GM12878 (cell line): ENCODE measurements around the gene MAGI2. TPM values are rescaled to one million over a fixed set of nuclear protein-coding genes. Genes with fewer than 3 reads are reported as not detected.

Experiments
- ATAC-seq: fragments of 200-7000 bp; cut with Tn5 transposase; 3 replicates; pipeline ENCODE4 v1.9.1; 2020; ENCODE audit warnings: mild to moderate bottlenecking, moderate library complexity
- BruUV-seq: library from RNA; stranded (reverse); fragments of 400-500 nt; replicated peaks from 2 replicates; lab custom pipeline; 2021; lab: Mats Ljungman, UMichigan
- CTCF ChIA-PET: fragments of 300-600 bp; sonication (Branson Sonifier 250); formaldehyde crosslinking; extraction: SDS; loops from one replicate; lab custom pipeline; 2021; ENCODE audit warnings: inconsistent platforms; lab: Yijun Ruan, JAX
- POLR2A ChIA-PET: fragments of 350-600 bp; formaldehyde crosslinking; extraction: SDS; loops from one replicate; lab custom pipeline; 2021; ENCODE audit warnings: inconsistent platforms; lab: Charles Lee
- RAD21 ChIA-PET: fragments of 300-600 bp; sonication (Branson Sonifier 250); formaldehyde crosslinking; loops from one replicate; lab custom pipeline; 2023; ENCODE audit warnings: antibody characterized with exemption; ENCODE audit not compliant: unreplicated experiment; lab: Charles Lee
- SMC1A ChIA-PET: fragments of 300-600 bp; sonication (Branson Sonifier 250); formaldehyde crosslinking; loops from one replicate; lab custom pipeline; 2023; ENCODE audit not compliant: unreplicated experiment, uncharacterized antibody; lab: Charles Lee
- DNase-seq: peaks from one replicate; pipeline ENCODE4 v3.0.0-alpha.2; 2011; ENCODE audit warnings: low read depth, low spot score
- FAIRE-seq: peaks from 3 replicates; lab custom pipeline; 2011; peaks lifted over from hg19 to GRCh38; lab: Jason Lieb, UNC
- H2AFZ ChIP-seq: 2 replicates; pipeline ENCODE4 v1.6.0; 2011; ENCODE audit warnings: low read depth, low read length, control low read depth; ENCODE audit not compliant: control insufficient read depth
- H3K27ac ChIP-seq: 2 replicates; pipeline ENCODE4 v1.5.1; 2011; ENCODE audit warnings: control low read depth; ENCODE audit not compliant: control insufficient read depth, insufficient read depth
- H3K27me3 ChIP-seq, 2 experiments: replicated peaks in 1 of 2; 2 replicates each; pipeline versions ENCODE4 v1.6.0 to v1.6.1; 2011; ENCODE audit warnings: low read length in 1 of 2; ENCODE audit not compliant: control insufficient read depth in 2 of 2, insufficient read depth in 2 of 2
- H3K36me3 ChIP-seq, 2 experiments: 2 replicates each; pipeline ENCODE4 v1.5.1; 2011; ENCODE audit warnings: low read length in 1 of 2; ENCODE audit not compliant: control insufficient read depth in 2 of 2, insufficient read depth in 2 of 2
- H3K4me1 ChIP-seq: 2 replicates; pipeline ENCODE4 v1.6.1; 2011; ENCODE audit warnings: mild to moderate bottlenecking, low read length, moderate library complexity, mixed read lengths; ENCODE audit not compliant: control insufficient read depth, insufficient read depth
- H3K4me2 ChIP-seq: 2 replicates; pipeline ENCODE4 v1.6.0; 2011; ENCODE audit warnings: control low read depth; ENCODE audit not compliant: control insufficient read depth, insufficient read depth
- H3K4me3 ChIP-seq: fragments of 200-600 bp; sonication (generic); 2 replicates; pipeline ENCODE4 v1.5.1; 2016
- H3K79me2 ChIP-seq: 2 replicates; pipeline ENCODE4 v1.6.0; 2011; ENCODE audit warnings: low read length; ENCODE audit not compliant: control insufficient read depth, insufficient read depth
- H3K9ac ChIP-seq: 2 replicates; pipeline ENCODE4 v1.8.0; 2011; ENCODE audit warnings: low read length, control low read depth, mixed read lengths; ENCODE audit not compliant: control insufficient read depth, insufficient read depth
- H3K9me3 ChIP-seq: replicated peaks from 3 replicates; pipeline ENCODE4 v1.5.1; 2011; ENCODE audit warnings: mild to moderate bottlenecking, low read length; ENCODE audit not compliant: control insufficient read depth, insufficient read depth
- H4K20me1 ChIP-seq: 2 replicates; pipeline ENCODE4 v1.6.0; 2011; ENCODE audit not compliant: control insufficient read depth, insufficient read depth
- BACH1 ChIP-seq: fragments of 450-650 bp; IDR thresholded peaks from 2 replicates; pipeline ENCODE4 v1.6.1; 2017; ENCODE audit warnings: mild to moderate bottlenecking, borderline replicate concordance
- BHLHE40 ChIP-seq, 2 experiments: fragments of 450-650 bp in 1 of 2; IDR thresholded peaks; 2 replicates each; pipeline ENCODE4 v1.6.1; 2011 to 2017; ENCODE audit warnings: low read depth in 2 of 2, borderline replicate concordance in 1 of 2, improper control_type of control experiment in 1 of 2, low read length in 1 of 2, mild to moderate bottlenecking in 1 of 2
- GABPA ChIP-seq: IDR thresholded peaks from 2 replicates; pipeline ENCODE4 v1.6.1; 2014; ENCODE audit warnings: antibody characterized with exemption, low read depth, mild to moderate bottlenecking, inconsistent platforms
- JUND ChIP-seq: IDR thresholded peaks from 2 replicates; pipeline ENCODE4 v1.6.1; 2012; ENCODE audit warnings: low read depth, mild to moderate bottlenecking, low read length, improper control_type of control experiment, moderate library complexity
- MEF2A ChIP-seq: IDR thresholded peaks from 2 replicates; pipeline ENCODE4 v1.6.1; 2011; ENCODE audit warnings: low read depth, mild to moderate bottlenecking, low read length, moderate library complexity; ENCODE audit not compliant: insufficient read depth
- MXI1 ChIP-seq: fragments of 150-350 bp; IDR thresholded peaks from 2 replicates; pipeline ENCODE4 v1.6.1; 2011; ENCODE audit warnings: low read depth, mild to moderate bottlenecking, inconsistent platforms, low read length, improper control_type of control experiment
- NFYA ChIP-seq: IDR thresholded peaks from 2 replicates; pipeline ENCODE4 v1.6.1; 2011; ENCODE audit warnings: low read depth, mild to moderate bottlenecking, low read length, improper control_type of control experiment, borderline replicate concordance
- PAX5 ChIP-seq: IDR thresholded peaks from 2 replicates; pipeline ENCODE4 v1.6.1; 2011; ENCODE audit warnings: low read depth, low read length, borderline replicate concordance
- PBX3 ChIP-seq: IDR thresholded peaks from 2 replicates; pipeline ENCODE4 v1.6.1; 2011; ENCODE audit warnings: mild to moderate bottlenecking, low read depth, low read length, moderate library complexity; ENCODE audit not compliant: insufficient replicate concordance
- RCOR1 ChIP-seq: conservative IDR thresholded peaks from 2 replicates; pipeline ENCODE4 v1.6.1; 2012; ENCODE audit warnings: low read depth, low read length, improper control_type of control experiment
- SUPT20H ChIP-seq: IDR thresholded peaks from 2 replicates; pipeline ENCODE4 v1.6.1; 2011; ENCODE audit warnings: low read depth, mild to moderate bottlenecking, low read length, moderate library complexity, borderline replicate concordance; ENCODE audit not compliant: control insufficient read depth
- ZBTB11 ChIP-seq: fragments of 450-650 bp; formaldehyde crosslinking; IDR thresholded peaks from 2 replicates; pipeline ENCODE4 v1.5.0; 2022; ENCODE audit warnings: mild to moderate bottlenecking, missing genetic modification characterization
- ZNF592 ChIP-seq: fragments of 450-650 bp; IDR thresholded peaks from 2 replicates; pipeline ENCODE4 v1.6.1; 2017; ENCODE audit warnings: mild to moderate bottlenecking, moderate library complexity
- WGBS: methylation state at CpG from one replicate; pipeline ENCODE4 v1.1.6; 2016; ENCODE audit warnings: low lambda C conversion rate; ENCODE audit not compliant: insufficient replicate concordance, insufficient coverage; ENCODE audit errors: missing lambda C conversion rate; 5-methylcytosine and 5-hydroxymethylcytosine counted together
- in situ Hi-C: fragments of 300-500 bp; cut with MboI; formaldehyde crosslinking; loops from 9 replicates; pipeline ENCODE4 v1.14.3; 2018; ENCODE audit warnings: mixed read lengths
- intact Hi-C: fragments of 100-400 bp; cut with micrococcal nuclease; formaldehyde crosslinking; loops from one replicate; pipeline ENCODE4 v1.14.2; 2022; ENCODE audit not compliant: unreplicated experiment
- polyA plus RNA-seq, 11 experiments: library from polyadenylated mRNA; depleted of rRNA in 4 of 11; unstranded in 6 of 11; stranded (reverse) in 5 of 11; fragments of >200 nt; fragmentation: Nextera tagmentation in 4 of 11; fragmentation: Illumina TruSeq in 1 of 11; extraction: Ambion mirVana in 4 of 11; extraction: Trizol in 1 of 11; gene quantifications; 1 replicate in 1 of 11; 2 replicates in 10 of 11; pipeline versions ENCODE4 v1.2.1 to v1.2.3, GENCODE V29; 2011 to 2016; ENCODE audit warnings: inconsistent platforms in 2 of 11, missing spikeins in 2 of 11, low read depth in 1 of 11
- total RNA-seq, 4 experiments: library from RNA; depleted of rRNA in 3 of 4; stranded (reverse); fragments of >200 nt in 3 of 4; fragmentation: Illumina TruSeq in 1 of 4; extraction: Trizol in 1 of 4; gene quantifications; 2 replicates each; pipeline versions ENCODE4 v1.2.1 to v1.2.3, GENCODE V29; 2013 to 2021

MAGI2 gene
- total and polyA plus RNA-seq, 10 of the 15 experiments (the other 5 are each of a cell fraction or from before 2014, with no cell fraction given), result 0.01 to 0.31 (median 0.05) TPM; not detected in 2

GRCh38 chr7:78080241-78080640, 1373.2 kb downstream of the MAGI2 start:
- Histone ChIP-seq H3K79me2 (no peaks in the 10 kb centered on the region), H3K36me3 (no peaks in the 10 kb centered on the region), H3K27me3 (peaks cover 1 to 4% of the 10 kb centered on the region in 2 experiments; a peak in 3 of 4 replicates), H3K4me2 (no peak overlapping the region), H3K4me1 (no peaks in the 10 kb centered on the region), H3K27ac (no peak overlapping the region), H3K9me3 (no peaks in the 10 kb centered on the region), H3K9ac (no peak overlapping the region), H4K20me1 (no peaks in the 10 kb centered on the region), H2AFZ (no peak overlapping the region), H3K4me3 (no peak overlapping the region)
- in situ Hi-C loops (no loop called here), intact Hi-C loops (no loop called here)
- CTCF ChIA-PET, result no interaction called here
- ATAC-seq (no peak), FAIRE-seq (no peak), DNase-seq (no peak)
- BruUV-seq, result no TSS peak
- RAD21 ChIA-PET, result no interaction called here
- 3% methylated on average over 2 of the region's 2 CpGs for WGBS
- POLR2A ChIA-PET, result no interaction called here
- SMC1A ChIA-PET, result interaction anchor here (1.2 kb wide), 1 partner anchor 22 kb away, joined by 4 read pairs; no protein-coding TSS in a partner anchor
- no peak for TF ChIP-seq BHLHE40 (IDR thresholded peaks at IDR 0.05; ENCODE audit: borderline replicate concordance in 1 of 2, low read depth in 2 of 2, low read length in 1 of 2)
- no peak for TF ChIP-seq SUPT20H
- TF ChIP-seq PBX3, result no peak
- TF ChIP-seq RCOR1, result no peak
- no peak for TF ChIP-seq PAX5
- no peak for TF ChIP-seq MEF2A
- no peak for TF ChIP-seq MXI1
- TF ChIP-seq ZBTB11, result no peak
- no peak for TF ChIP-seq NFYA
- no peak for TF ChIP-seq GABPA
- no peak for TF ChIP-seq ZNF592
- no peak for TF ChIP-seq JUND
- TF ChIP-seq BACH1, result no peak
